T follicular helper cell (primary cell): ENCODE measurements around the gene C2orf92.

Experiments used
- DNase-seq: peaks from one replicate; pipeline ENCODE4 v3.0.0-alpha.2; 2020; ENCODE audit warnings: low read depth

Gene C2orf92

GRCh38 chr2:97745474-97746174, 76.1 kb downstream of the C2orf92 start:
- DNase-seq = no peak

- DNase-seq = no peak
These were observed 77.8 kb downstream of the C2orf92 start for GRCh38 chr2:97747285-97747684.

GRCh38 chr2:97747716-97748115, 78.2 kb downstream of the C2orf92 start:
- DNase-seq = no peak

GRCh38 chr2:97749581-97749980, 80.1 kb downstream of the C2orf92 start:
- no peak for DNase-seq

GRCh38 chr2:97750017-97750416, 80.5 kb downstream of the C2orf92 start:
- no peak for DNase-seq

GRCh38 chr2:97751752-97752151, 82.2 kb downstream of the C2orf92 start:
- DNase-seq = no peak
